Hepatocyte (in vitro differentiated cells): ENCODE data around the gene HIPK4.

Experiments
- EZH2 ChIP-seq: fragments of 200-600 bp; sonication (generic); IDR thresholded peaks from 2 replicates; pipeline ENCODE4 v1.6.1; 2016; ENCODE audit warnings: antibody characterized with exemption, mild to moderate bottlenecking, borderline replicate concordance
- EZH2phosphoT487 ChIP-seq: fragments of 200-600 bp; sonication (generic); IDR thresholded peaks from one replicate; pipeline ENCODE4 v1.6.1; 2018; ENCODE audit warnings: antibody characterized with exemption, mild to moderate bottlenecking, low read depth, moderate library complexity; ENCODE audit not compliant: unreplicated experiment, severe bottlenecking
- TF ChIP-seq, protein P1 (sequence below): fragments of 200-600 bp; sonication (generic); IDR thresholded peaks from 2 replicates; pipeline ENCODE4 v1.5.1; 2016; ENCODE audit warnings: antibody characterized with exemption, mild to moderate bottlenecking; ENCODE audit not compliant: poor library complexity

- TF ChIP-seq, protein P1, sequence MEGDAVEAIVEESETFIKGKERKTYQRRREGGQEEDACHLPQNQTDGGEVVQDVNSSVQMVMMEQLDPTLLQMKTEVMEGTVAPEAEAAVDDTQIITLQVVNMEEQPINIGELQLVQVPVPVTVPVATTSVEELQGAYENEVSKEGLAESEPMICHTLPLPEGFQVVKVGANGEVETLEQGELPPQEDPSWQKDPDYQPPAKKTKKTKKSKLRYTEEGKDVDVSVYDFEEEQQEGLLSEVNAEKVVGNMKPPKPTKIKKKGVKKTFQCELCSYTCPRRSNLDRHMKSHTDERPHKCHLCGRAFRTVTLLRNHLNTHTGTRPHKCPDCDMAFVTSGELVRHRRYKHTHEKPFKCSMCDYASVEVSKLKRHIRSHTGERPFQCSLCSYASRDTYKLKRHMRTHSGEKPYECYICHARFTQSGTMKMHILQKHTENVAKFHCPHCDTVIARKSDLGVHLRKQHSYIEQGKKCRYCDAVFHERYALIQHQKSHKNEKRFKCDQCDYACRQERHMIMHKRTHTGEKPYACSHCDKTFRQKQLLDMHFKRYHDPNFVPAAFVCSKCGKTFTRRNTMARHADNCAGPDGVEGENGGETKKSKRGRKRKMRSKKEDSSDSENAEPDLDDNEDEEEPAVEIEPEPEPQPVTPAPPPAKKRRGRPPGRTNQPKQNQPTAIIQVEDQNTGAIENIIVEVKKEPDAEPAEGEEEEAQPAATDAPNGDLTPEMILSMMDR = no peak
- TF ChIP-seq EZH2 = no peak
- no peak for TF ChIP-seq EZH2phosphoT487
These were observed 9.6 kb downstream of the HIPK4 start for GRCh38 chr19:40380199-40381037.
